BE2C (cell line): ENCODE measurements around the gene CCDC40.

ENCODE experiments used
- DNase-seq: peaks from one replicate; pipeline ENCODE4 v3.0.0-alpha.2; 2020
- H3K27me3 ChIP-seq: fragments of 250-450 bp; sonication (Bioruptor Pico); 2 replicates; pipeline ENCODE4 v1.5.1; 2020; ENCODE audit warnings: mild to moderate bottlenecking
- H3K36me3 ChIP-seq: fragments of 250-450 bp; sonication (Bioruptor Pico); 2 replicates; pipeline ENCODE4 v1.5.1; 2020; ENCODE audit warnings: mild to moderate bottlenecking
- H3K4me1 ChIP-seq: fragments of 250-450 bp; sonication (Bioruptor Pico); 2 replicates; pipeline ENCODE4 v1.5.1; 2020
- H3K4me3 ChIP-seq: 2 replicates; pipeline ENCODE4 v1.5.1; 2011; ENCODE audit warnings: low read depth, low read length
- H3K9me3 ChIP-seq: fragments of 250-450 bp; sonication (Bioruptor Pico); 2 replicates; pipeline ENCODE4 v1.5.1; 2020
- CTCF ChIP-seq: IDR thresholded peaks from 2 replicates; pipeline ENCODE4 v1.5.1; 2012; ENCODE audit warnings: mild to moderate bottlenecking, low read depth, low read length

CCDC40 gene

GRCh38 chr17:80008848-80009247, 27.6 kb upstream of the CCDC40 start:
- Histone ChIP-seq H3K4me3 (no peak overlapping the region), H3K4me1 (no peaks in the 10 kb centered on the region), H3K27me3 (no peaks in the 10 kb centered on the region), H3K9me3 (no peaks in the 10 kb centered on the region), H3K36me3 (peaks cover 8% of the 10 kb centered on the region)
- no peak for DNase-seq
- TF ChIP-seq CTCF: no peak

DNA sequence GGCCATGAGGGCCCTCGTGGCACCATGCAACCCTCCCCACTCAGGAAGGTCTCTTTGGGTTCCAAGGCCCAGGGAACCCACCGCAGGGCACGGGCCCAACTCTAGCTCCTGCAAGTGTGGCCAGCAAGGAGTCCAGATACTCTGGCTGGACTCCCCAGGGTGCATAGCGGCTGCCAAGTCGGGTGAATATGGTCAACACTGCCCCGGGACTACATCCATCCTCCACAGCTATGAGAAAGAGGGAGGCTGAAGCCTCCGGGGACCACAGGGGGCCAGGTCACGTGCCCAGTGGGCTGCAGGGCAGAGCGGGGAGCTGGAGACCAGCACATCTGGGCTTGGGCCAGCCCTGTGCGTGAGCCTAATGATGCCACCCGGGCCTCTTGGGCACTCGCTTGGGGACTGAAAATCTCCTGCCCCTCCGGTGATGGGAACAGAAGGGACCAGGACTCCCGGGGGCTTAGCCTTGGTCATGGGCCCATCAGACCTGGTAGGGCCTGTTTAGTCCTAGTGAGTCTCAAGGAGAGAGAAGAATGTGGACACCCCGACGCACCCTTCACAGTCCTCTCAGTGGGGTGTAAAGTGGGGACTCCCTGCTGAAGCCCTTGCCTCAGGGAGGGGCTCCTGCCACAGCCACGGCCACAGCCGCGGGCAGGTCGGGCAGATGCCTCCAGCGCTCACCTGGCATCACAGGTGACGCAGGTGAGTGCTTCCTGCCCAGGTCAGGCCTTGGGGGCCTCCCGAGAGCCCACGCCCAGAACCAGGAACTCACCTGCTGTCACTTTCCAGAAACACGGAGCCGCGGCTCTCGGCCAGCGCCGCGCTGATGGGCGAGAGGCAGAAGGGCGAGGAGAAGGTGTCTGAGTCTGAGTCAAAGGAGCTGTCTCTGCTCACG, 26.8 kb upstream of the CCDC40 start:
- H3K36me3 ChIP-seq: peaks cover 8% of the 10 kb centered on the region
- H3K4me3 ChIP-seq: no peak overlapping the region
- H3K4me1 ChIP-seq: no peaks in the 10 kb centered on the region
- DNase-seq: no peak
- H3K9me3 ChIP-seq: no peaks in the 10 kb centered on the region
- no peaks in the 10 kb centered on the region for H3K27me3 ChIP-seq
- TF ChIP-seq CTCF: no peak

DNA sequence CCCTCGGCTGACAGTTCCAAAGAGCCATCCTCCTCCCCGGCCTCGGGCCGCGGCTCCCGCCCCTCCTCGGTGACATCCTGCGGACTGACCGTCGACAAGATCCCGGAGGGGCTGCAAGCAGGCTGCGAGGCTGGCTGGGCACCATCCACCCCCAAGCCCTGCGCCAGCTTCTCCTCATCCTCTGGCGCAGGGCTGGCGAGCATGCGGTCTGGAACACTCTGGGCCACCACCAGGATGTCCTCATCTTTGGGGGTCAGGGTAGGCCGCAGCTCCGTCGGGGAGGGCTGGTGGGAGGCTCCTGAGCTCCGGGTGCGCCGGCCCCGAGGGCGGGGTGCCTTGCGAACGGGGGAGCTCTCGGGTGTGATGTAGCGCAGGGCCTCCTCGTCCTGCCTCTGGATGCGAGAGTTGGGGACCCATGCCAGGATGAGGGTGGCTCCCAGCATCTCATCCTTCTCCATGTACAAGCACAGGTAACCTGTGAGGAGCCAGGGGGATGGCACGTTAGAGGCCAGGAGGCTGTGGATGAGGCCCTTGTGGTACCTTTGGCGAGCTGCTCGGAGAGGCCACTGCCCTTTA, 26.1 kb upstream of the CCDC40 start:
- Histone ChIP-seq H3K27me3 (no peaks in the 10 kb centered on the region), H3K36me3 (peaks cover 8% of the 10 kb centered on the region), H3K4me3 (no peak overlapping the region), H3K4me1 (no peaks in the 10 kb centered on the region), H3K9me3 (no peaks in the 10 kb centered on the region)
- no peak for DNase-seq
- TF ChIP-seq CTCF: no peak

DNA sequence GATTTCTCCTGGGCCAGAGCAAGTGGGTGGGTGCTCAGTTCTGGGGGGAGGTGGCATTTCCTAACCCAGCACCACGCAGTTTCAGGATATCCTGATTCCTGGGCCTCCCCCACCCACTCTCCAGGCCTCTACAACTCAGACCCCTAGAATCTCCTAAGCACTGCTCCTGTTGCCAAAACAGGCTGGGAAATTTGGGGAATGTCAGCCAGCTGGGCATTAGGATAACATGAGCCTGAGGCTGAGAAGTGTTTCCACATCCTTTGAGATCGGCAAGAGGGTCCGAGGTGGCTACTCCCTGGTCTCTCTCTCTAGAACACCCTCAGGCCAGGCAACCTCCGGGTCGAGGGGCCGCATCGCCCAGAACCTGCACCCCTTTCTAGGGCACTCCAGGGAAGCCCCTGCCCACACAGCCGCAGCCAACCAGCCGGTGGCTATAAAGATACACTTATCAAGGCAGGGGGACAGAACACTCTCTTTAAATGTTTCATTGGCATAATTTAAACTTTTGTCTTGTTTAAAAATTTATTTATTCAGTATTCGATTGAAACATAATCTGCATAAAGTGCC, 24.4 kb upstream of the CCDC40 start:
- Histone ChIP-seq H3K27me3 (no peaks in the 10 kb centered on the region), H3K4me3 (no peak overlapping the region), H3K36me3 (peaks cover 8% of the 10 kb centered on the region), H3K9me3 (no peaks in the 10 kb centered on the region), H3K4me1 (no peaks in the 10 kb centered on the region)
- TF ChIP-seq CTCF: no peak
- DNase-seq: no peak

DNA sequence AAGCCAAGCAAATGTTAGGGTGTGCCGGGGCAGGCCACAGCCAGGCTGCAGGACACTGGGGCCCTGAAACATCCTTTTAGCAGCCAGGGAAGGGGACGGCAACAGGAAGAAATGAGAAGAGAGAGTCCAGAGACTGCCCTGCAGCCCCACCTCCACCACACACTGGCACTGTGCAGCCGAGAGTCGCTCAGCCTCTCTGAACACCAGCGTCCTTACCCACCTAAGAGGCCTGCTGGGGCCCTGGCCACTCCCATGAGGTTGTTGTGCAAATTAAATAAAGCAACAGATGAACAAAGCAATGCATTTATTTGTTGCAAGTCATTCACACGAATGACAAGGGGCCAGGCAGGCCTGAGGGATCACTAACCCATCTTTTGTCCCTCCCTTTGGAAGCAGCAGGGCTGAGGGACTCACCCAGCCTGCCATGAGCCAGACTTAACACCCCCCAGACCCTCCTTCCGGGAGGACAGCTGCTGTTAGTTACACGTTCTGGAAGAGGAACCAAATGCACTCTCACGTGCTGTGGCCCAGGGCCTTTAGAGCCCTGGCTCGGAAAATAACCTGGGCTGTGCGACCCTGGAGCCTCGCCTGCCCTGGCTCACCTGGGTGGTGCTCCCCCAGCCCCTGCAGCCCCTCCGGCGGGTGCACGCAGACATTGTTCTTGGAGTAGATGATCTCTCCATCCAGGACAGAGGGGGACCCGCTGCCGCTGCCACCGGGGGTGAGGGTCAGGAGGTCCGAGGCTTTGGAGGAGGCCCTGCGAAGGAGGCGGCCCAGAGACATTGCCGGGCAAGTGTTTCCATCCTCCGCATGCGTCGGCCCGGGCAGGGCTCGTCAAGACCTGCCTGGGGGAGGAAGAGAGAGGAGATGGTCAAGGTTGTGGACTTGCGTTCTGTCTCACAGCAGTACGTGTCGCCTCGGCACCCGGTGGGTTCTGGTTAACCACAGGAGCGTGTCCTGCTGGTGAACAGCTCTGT, 23.4 kb upstream of the CCDC40 start:
- no peak for DNase-seq
- Histone ChIP-seq H3K9me3 (no peaks in the 10 kb centered on the region), H3K4me1 (no peaks in the 10 kb centered on the region), H3K4me3 (no peak overlapping the region), H3K36me3 (peaks cover 8% of the 10 kb centered on the region), H3K27me3 (no peaks in the 10 kb centered on the region)
- no peak for TF ChIP-seq CTCF
